ENCODE results near the gene PRTN3. TPM values are rescaled to one million over a fixed set of nuclear protein-coding genes. Genes with fewer than 3 reads are reported as not detected.

Gene PRTN3
- total and polyA plus RNA-seq, 3 donors from 2014 or later = 1.0 to 1.8 TPM; not detected in 1

DNA sequence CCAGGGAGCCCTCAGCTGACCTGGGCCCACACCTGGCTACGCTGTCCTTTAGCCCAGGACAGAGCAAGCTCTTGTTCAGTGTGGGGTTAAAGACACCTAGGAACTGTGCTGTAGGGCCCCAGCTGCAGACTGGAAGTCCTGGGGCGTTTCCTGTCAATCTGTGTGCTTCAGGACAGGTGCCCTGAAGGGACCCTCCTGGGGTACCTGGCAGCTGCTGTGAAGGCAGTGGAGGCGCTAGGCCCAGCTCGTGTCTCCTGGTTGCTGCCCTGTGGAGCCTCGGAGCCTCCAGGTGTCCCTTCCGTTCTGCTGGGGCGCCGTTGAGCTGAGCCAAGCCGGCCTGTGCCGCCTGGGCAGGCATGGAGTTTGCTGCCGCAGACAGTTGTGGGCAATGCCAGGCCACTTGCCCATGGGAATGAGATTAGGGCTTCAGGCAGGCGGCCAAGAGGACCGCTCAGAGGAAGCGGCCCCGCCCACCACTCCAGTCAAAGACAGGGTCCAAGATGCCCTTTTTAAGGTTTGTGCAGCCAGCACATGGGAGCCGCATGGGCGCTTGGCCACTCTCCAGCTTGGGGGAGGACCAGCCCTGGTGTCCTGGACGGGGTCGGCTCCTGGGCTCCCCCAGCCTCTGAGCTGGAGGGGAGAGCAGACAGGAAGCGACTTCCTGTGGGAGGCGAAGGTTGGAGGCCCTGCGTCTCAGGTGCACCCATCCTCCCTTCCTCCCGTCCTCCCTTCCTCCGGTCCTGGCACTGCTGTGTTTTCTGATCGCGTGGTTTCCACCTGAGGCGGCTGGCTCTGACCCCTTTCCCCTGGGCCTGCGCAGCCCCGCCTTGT, 39.6 kb upstream of the PRTN3 start:
- H3K9me3 ChIP-seq = no peaks in the 10 kb centered on the region
- DNase-seq = peak; percentile 92
- peaks cover 56% of the 10 kb centered on the region for H3K4me1 ChIP-seq
- H3K27me3 ChIP-seq = no peaks in the 10 kb centered on the region
- intact Hi-C loops (cut with DNase I; ENCODE audit: low total_unique reads) = no loop called here
- WGBS, 2 donors = 36 to 47% methylated on average over 16 to 29 of the region's 29 CpGs
- no peaks in the 10 kb centered on the region for H3K36me3 ChIP-seq (ENCODE audit: low read depth, missing control alignments)
- peak overlapping the region in 1 of 2 donors; percentile 45 for H3K27ac ChIP-seq
- TF ChIP-seq CTCF (IDR thresholded peaks at IDR 0.05) (no peak), POLR2A (IDR thresholded peaks at IDR 0.05) (no peak)
- H3K4me3 ChIP-seq = no peak overlapping the region

DNA sequence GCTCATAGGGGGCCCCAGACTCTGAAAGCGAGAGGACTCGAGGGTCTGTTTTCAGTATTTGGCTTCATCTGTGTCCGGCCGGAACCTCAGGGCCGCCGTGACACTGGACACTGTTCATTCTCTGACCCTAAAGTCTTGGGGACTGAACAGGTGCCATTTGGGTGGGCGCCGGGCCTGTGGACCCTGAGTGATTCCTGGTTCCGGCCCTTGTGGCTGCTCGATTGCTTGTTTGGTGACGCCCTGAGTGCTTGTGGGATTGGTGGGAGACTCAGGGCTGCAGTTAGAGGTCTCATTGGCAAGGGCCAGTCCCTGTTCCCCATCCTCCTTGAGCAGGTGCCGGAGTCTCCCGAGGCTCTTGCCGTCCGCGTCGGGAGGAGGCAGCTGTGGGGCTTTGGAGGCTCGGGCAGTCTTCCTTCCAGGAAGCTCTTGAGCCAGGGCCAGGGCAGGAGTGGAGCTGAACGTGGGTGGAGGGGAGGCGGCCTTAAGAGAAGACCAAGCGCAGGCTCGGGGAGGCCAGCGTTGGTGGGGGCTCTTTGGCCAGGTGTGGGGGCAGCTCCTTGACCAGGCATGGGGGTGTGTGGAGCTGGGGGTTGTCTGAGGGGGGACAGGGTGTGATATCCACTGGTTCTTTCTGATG, 38.8 kb upstream of the PRTN3 start:
- WGBS, 2 donors = 28 to 42% methylated on average over 11 to 23 of the region's 23 CpGs
- no peaks in the 10 kb centered on the region for H3K9me3 ChIP-seq
- no peak overlapping the region for H3K27ac ChIP-seq
- TF ChIP-seq POLR2A (IDR thresholded peaks at IDR 0.05) = no peak
- TF ChIP-seq CTCF (IDR thresholded peaks at IDR 0.05) = no peak
- peaks cover 59% of the 10 kb centered on the region for H3K4me1 ChIP-seq
- no peak overlapping the region for H3K4me3 ChIP-seq
- H3K36me3 ChIP-seq (ENCODE audit: low read depth, missing control alignments) = no peaks in the 10 kb centered on the region
- DNase-seq = peak; percentile 72
- no peaks in the 10 kb centered on the region for H3K27me3 ChIP-seq
- intact Hi-C loops (cut with DNase I; ENCODE audit: low total_unique reads) = no loop called here

DNA sequence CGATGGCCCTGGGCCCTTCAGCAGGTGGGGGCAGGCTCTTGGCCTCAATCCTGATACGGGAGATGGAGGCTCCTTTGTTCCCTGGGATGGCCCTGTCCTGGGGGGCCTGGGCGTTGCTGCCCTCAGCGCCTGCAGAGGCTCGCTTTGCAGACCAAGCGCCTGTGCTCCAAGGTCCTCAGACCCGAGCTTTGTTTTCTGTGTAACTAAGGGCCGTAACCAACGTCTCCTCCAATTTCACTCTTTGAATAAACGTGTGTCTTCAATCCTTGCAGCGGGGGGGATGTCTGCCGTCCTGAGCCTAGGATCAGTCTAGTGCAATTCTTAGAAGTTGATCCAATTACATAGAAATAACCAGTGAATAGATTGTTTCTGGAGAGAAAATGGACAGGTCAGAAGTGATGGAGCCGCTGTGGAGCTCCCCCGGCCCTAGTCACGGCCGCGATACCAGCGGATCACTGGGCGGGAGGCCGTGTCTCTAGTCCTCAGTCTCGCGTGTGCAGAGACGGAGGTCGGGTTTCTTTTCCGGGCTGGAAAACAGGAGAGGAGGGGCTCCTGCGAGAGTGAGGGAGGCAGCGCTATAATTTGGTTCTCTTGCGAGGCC, 38.2 kb upstream of the PRTN3 start:
- Histone ChIP-seq H3K9me3 (no peaks in the 10 kb centered on the region), H3K27me3 (no peaks in the 10 kb centered on the region), H3K4me3 (no peak overlapping the region), H3K36me3 (ENCODE audit: low read depth, missing control alignments) (no peaks in the 10 kb centered on the region), H3K27ac (peak overlapping the region; percentile 24 to 51), H3K4me1 (peaks cover 60% of the 10 kb centered on the region)
- no peak for DNase-seq
- 29 to 45% methylated on average over 25 to 26 of the region's 28 CpGs for WGBS, 2 donors
- intact Hi-C loops (cut with DNase I; ENCODE audit: low total_unique reads) = no loop called here
- TF ChIP-seq POLR2A (IDR thresholded peaks at IDR 0.05) (no peak), CTCF (IDR thresholded peaks at IDR 0.05) (no peak)

DNA sequence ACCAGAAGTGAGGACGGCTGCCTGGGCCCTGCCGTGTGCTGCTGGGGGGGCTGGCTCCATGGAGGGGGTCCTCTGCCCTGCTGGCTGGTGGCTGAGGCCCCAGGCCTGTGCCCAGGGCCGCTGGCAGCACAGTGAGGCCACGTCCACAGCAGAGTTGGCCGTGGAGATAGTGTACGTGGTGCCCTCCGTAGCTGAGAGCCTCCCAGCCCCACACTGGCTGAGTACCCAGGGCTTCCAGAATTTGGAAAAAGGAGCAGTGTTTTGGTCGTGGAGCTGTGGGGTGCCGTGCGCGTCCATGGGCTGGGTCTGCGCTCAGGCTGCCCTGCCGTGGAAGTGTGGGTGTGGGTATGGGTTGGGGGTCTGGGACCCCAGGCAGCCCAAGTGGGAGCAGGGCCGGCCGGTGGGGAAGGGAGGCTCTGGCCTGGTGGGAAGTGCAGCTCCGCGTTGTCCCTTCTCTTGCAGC, 37.7 kb upstream of the PRTN3 start:
- DNase-seq = no peak

More for the DNA sequence above, 37.7 kb upstream of the PRTN3 start:
- 66 to 82% methylated on average over 15 to 17 of the region's 17 CpGs for WGBS, 2 donors
- no peak for TF ChIP-seq CTCF (IDR thresholded peaks at IDR 0.05)
- TF ChIP-seq POLR2A (IDR thresholded peaks at IDR 0.05) = no peak
- intact Hi-C loops (cut with DNase I; ENCODE audit: low total_unique reads) = no loop called here
- H3K36me3 ChIP-seq (ENCODE audit: low read depth, missing control alignments) = no peaks in the 10 kb centered on the region
- H3K9me3 ChIP-seq = no peaks in the 10 kb centered on the region
- H3K4me1 ChIP-seq = peaks cover 60% of the 10 kb centered on the region
- H3K4me3 ChIP-seq = no peak overlapping the region
- H3K27ac ChIP-seq = peak overlapping the region in 1 of 2 donors; percentile 51
- H3K27me3 ChIP-seq = no peaks in the 10 kb centered on the region
